SK-N-SH (cell line): ENCODE results near the gene PKM. TPM values are rescaled to one million over a fixed set of nuclear protein-coding genes. Genes with fewer than 3 reads are reported as not detected.

Experiments
- CTCF ChIA-PET: fragments of 300-600, 350-600 bp; formaldehyde crosslinking; extraction: SDS; loops from one replicate; lab custom pipeline; 2021; lab: Yijun Ruan, JAX
- POLR2A ChIA-PET: fragments of 350-600 bp; sonication (Branson Sonifier 250); formaldehyde crosslinking; extraction: SDS; loops from one replicate; lab custom pipeline; 2020; ENCODE audit warnings: antibody characterized with exemption, inconsistent platforms; lab: Yijun Ruan, JAX
- DNase-seq: peaks from one replicate; pipeline ENCODE4 v3.0.0; 2012
- H2AFZ ChIP-seq: fragments of 200-600 bp; sonication (generic); 2 replicates; pipeline ENCODE4 v1.8.1; 2016; ENCODE audit warnings: antibody characterized with exemption, mild to moderate bottlenecking, low read depth
- H3F3A ChIP-seq: fragments of 200-600 bp; sonication (generic); replicated peaks from 2 replicates; pipeline ENCODE3; 2016; ENCODE audit warnings: antibody characterized with exemption, mild to moderate bottlenecking; ENCODE audit not compliant: insufficient read depth
- H3K27ac ChIP-seq, 2 experiments: fragments of 200-500 bp in 1 of 2; fragments of 200-600 bp in 1 of 2; sonication (Bioruptor generic) in 1 of 2; sonication (generic), shearing (Covaris generic) in 1 of 2; 2 replicates each; pipeline versions ENCODE4 v1.5.1 to v1.6.1; 2014 to 2016; ENCODE audit warnings: low read depth in 2 of 2, inconsistent platforms in 1 of 2, low read length in 1 of 2, mild to moderate bottlenecking in 1 of 2, mixed read lengths in 1 of 2
- H3K27me3 ChIP-seq: fragments of 200-600 bp; sonication (generic), shearing (Covaris generic); 2 replicates; pipeline ENCODE4 v1.6.1; 2016; ENCODE audit warnings: mixed run types; ENCODE audit not compliant: insufficient read depth
- H3K36me3 ChIP-seq, 2 experiments: fragments of 200-500 bp in 1 of 2; fragments of 200-600 bp in 1 of 2; sonication (Bioruptor generic) in 1 of 2; sonication (generic) in 1 of 2; replicated peaks in 1 of 2; 2 replicates each; pipeline versions ENCODE3 to v1.5.1; 2014 to 2016; ENCODE audit warnings: low read length in 1 of 2, mild to moderate bottlenecking in 1 of 2; ENCODE audit not compliant: insufficient read depth in 2 of 2, control insufficient read depth in 1 of 2
- H3K4me1 ChIP-seq, 2 experiments: fragments of 200-500 bp in 1 of 2; fragments of 200-600 bp in 1 of 2; sonication (Bioruptor generic) in 1 of 2; sonication (generic), shearing (Covaris generic) in 1 of 2; 2 replicates each; pipeline versions ENCODE4 v1.5.1 to v1.6.1; 2014 to 2016; ENCODE audit warnings: low read depth in 1 of 2, low read length in 1 of 2, mixed run types in 1 of 2; ENCODE audit not compliant: insufficient read depth in 2 of 2, control insufficient read depth in 1 of 2
- H3K4me2 ChIP-seq: fragments of 200-600 bp; sonication (generic), shearing (Covaris generic); 2 replicates; pipeline ENCODE4 v1.6.1; 2017; ENCODE audit warnings: mixed run types
- H3K4me3 ChIP-seq, 2 experiments: fragments of 200-500 bp in 1 of 2; fragments of 200-600 bp in 1 of 2; sonication (Bioruptor generic) in 1 of 2; sonication (generic), shearing (Covaris generic) in 1 of 2; 2 replicates each; pipeline versions ENCODE4 v1.5.1 to v1.8.1; 2014 to 2016; ENCODE audit warnings: low read depth in 2 of 2, inconsistent platforms in 1 of 2, low read length in 1 of 2, mild to moderate bottlenecking in 1 of 2, mixed read lengths in 1 of 2, moderate library complexity in 1 of 2
- H3K79me2 ChIP-seq: fragments of 200-600 bp; sonication (generic); 2 replicates; pipeline ENCODE4 v1.8.1; 2017; ENCODE audit warnings: mild to moderate bottlenecking; ENCODE audit not compliant: insufficient read depth
- H3K9ac ChIP-seq: fragments of 200-600 bp; sonication (generic); 2 replicates; pipeline ENCODE4 v1.6.1; 2017; ENCODE audit warnings: mixed run types
- H3K9me2 ChIP-seq: fragments of 200-600 bp; sonication (generic); 2 replicates; pipeline ENCODE4 v1.6.1; 2017; ENCODE audit warnings: mixed run types
- H3K9me3 ChIP-seq: fragments of 200-600 bp; sonication (generic); 2 replicates; pipeline ENCODE4 v1.6.1; 2017; ENCODE audit warnings: mixed run types, mild to moderate bottlenecking, moderate library complexity
- H4K20me1 ChIP-seq: fragments of 200-600 bp; sonication (generic); 2 replicates; pipeline ENCODE4 v1.6.1; 2017; ENCODE audit warnings: mild to moderate bottlenecking, mixed run types; ENCODE audit not compliant: insufficient read depth
- FOXJ3 ChIP-seq: sonication (generic); formaldehyde crosslinking; IDR thresholded peaks from 2 replicates; pipeline ENCODE4 v1.5.1; 2020; ENCODE audit warnings: mild to moderate bottlenecking, missing genetic modification reagents
- RAD21 ChIP-seq: IDR thresholded peaks from 2 replicates; pipeline ENCODE4 v1.6.1; 2012; ENCODE audit warnings: mild to moderate bottlenecking, low read length
- RXRA ChIP-seq: IDR thresholded peaks from 2 replicates; pipeline ENCODE4 v1.4.0; 2012; ENCODE audit warnings: low read depth, mild to moderate bottlenecking, borderline replicate concordance
- whole genome bisulfite sequencing: methylation state at CpG from one replicate; pipeline ENCODE4 v1.1.6; 2017; ENCODE audit warnings: low lambda C conversion rate; 5-methylcytosine and 5-hydroxymethylcytosine counted together
- polyA plus RNA-seq, 3 experiments: library from polyadenylated mRNA; depleted of rRNA; stranded (reverse); fragments of >200 nt; gene quantifications; 2 replicates each; pipeline ENCODE4 v1.2.3, GENCODE V29; 2012
- TF ChIP-seq, protein P1 (sequence below): IDR thresholded peaks from 2 replicates; pipeline ENCODE4 v1.4.0; 2012; ENCODE audit warnings: low read depth, borderline replicate concordance
- TF ChIP-seq, protein P2 (sequence below): fragments of 200-600 bp; sonication (generic); IDR thresholded peaks from 2 replicates; pipeline ENCODE4 v1.6.1; 2017; ENCODE audit warnings: antibody characterized with exemption, mild to moderate bottlenecking, moderate library complexity

Gene PKM
- polyA plus RNA-seq, 1 of the 3 experiments (the other 2 are of a cell fraction), result 1,453 TPM

DNA sequence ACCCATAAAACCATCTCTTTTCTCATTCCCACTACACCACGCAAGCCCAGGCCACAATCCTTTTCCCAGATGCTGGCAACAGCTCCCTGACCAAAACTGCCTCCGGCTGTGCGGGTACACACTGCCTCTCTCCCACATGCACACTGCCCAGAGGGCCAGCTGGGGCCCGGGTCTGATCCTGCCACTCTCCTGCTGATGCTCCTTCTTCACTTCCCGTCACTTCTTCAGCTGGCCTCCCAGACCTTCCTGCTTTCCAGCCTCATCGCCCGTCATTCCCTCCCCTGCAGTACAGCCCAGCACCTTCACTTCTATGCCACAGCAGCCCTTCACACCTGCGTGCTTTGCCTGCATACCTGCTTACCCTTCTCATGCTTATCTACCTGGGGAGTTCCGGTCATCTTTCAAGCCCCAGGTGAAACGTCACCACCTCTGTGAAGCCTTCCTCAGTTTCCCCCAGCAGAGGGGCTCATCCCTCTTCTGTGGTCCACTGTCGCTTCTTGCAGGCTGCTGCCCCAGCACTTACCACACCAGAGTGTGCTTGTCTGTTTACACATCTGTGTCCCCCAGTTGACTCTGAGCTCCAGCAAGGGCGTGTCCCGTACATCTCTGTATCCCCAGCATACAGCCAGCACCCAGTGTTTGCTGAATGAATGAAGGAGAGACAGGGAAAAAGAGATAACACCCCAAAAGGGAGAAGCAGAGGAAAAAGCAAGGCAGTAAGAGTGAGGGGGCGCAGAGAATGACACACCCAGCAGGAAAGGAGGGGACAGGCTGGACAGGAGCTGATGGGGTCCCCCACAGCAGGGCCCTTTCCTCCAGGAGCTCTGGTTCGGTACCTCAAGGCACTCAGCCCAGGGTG is 55.6 kb downstream of the PKM start:
- no peak overlapping the region for H3K4me3 ChIP-seq
- H3K4me1 ChIP-seq, result peaks cover 0 to 5% of the 10 kb centered on the region in 2 experiments; a peak in 1 of 4 replicates
- WGBS, result 72% methylated on average over 15 of the region's 15 CpGs
- H3K9ac ChIP-seq, result no peak overlapping the region
- ChIA-PET POLR2A (no interaction called here), CTCF (interaction anchor here (0.6 to 1.6 kb wide), 3 partner anchors 19 to 421 kb away, joined by 3 to 8 read pairs (median 4); no protein-coding TSS in a partner anchor)
- no peaks in the 10 kb centered on the region for H3K79me2 ChIP-seq
- H3K9me3 ChIP-seq, result no peaks in the 10 kb centered on the region
- DNase-seq, result no peak
- no peaks in the 10 kb centered on the region for H3K27me3 ChIP-seq
- H2AFZ ChIP-seq, result no peak overlapping the region
- no peaks in the 10 kb centered on the region for H3F3A ChIP-seq
- TF ChIP-seq RXRA, result no peak
- TF ChIP-seq FOXJ3, result no peak
- TF ChIP-seq, protein P1, sequence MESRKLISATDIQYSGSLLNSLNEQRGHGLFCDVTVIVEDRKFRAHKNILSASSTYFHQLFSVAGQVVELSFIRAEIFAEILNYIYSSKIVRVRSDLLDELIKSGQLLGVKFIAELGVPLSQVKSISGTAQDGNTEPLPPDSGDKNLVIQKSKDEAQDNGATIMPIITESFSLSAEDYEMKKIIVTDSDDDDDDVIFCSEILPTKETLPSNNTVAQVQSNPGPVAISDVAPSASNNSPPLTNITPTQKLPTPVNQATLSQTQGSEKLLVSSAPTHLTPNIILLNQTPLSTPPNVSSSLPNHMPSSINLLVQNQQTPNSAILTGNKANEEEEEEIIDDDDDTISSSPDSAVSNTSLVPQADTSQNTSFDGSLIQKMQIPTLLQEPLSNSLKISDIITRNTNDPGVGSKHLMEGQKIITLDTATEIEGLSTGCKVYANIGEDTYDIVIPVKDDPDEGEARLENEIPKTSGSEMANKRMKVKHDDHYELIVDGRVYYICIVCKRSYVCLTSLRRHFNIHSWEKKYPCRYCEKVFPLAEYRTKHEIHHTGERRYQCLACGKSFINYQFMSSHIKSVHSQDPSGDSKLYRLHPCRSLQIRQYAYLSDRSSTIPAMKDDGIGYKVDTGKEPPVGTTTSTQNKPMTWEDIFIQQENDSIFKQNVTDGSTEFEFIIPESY, result no peak
- H3K36me3 ChIP-seq, result no peaks in the 10 kb centered on the region
- no peaks in the 10 kb centered on the region for H3K9me2 ChIP-seq
- no peak overlapping the region for H3K4me2 ChIP-seq
- H4K20me1 ChIP-seq, result no peaks in the 10 kb centered on the region
- no peak overlapping the region for H3K27ac ChIP-seq

DNA sequence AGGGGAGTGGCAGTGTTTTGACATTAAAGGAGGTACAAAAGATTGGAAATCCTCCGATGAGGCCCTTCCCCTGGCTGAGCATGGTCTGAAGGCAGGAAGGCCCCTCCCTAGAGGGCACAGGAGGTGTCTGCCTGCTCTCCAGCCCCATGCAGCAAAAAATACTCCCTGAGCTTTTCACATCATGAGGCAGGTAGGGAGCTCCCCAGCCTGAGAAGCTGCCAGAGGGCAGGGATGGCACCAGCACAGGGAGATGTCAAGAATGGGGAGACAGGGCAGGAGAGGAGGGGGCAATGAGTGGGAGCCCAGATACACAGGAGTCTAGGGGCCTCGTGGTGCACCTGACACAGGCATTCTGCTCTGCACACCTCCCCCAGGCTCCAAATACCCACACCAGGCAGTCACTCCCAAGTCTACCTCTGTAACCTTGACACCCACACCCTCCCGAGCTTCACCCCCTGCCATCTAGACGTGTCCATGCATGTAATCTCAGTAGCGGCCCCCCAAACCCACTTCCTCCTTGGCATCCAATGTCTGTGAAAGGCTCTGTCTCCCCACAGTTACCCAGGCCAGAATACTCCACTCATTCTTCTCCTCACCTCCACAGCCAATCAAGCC is 56.3 kb downstream of the PKM start:
- Histone ChIP-seq H3K4me1 (peaks cover 0 to under 1% of the 10 kb centered on the region in 2 experiments; a peak in 1 of 4 replicates), H4K20me1 (no peaks in the 10 kb centered on the region), H3K4me2 (no peak overlapping the region), H3K36me3 (no peaks in the 10 kb centered on the region), H3K4me3 (no peak overlapping the region), H3F3A (no peaks in the 10 kb centered on the region), H3K27me3 (no peaks in the 10 kb centered on the region), H3K27ac (no peak overlapping the region), H3K9me3 (no peaks in the 10 kb centered on the region), H3K9me2 (no peaks in the 10 kb centered on the region), H2AFZ (no peak overlapping the region), H3K9ac (no peak overlapping the region), H3K79me2 (no peaks in the 10 kb centered on the region)
- POLR2A ChIA-PET, result no interaction called here
- CTCF ChIA-PET, result no interaction called here
- TF ChIP-seq FOXJ3 (no peak), RAD21 (no peak)
- TF ChIP-seq, protein P2, sequence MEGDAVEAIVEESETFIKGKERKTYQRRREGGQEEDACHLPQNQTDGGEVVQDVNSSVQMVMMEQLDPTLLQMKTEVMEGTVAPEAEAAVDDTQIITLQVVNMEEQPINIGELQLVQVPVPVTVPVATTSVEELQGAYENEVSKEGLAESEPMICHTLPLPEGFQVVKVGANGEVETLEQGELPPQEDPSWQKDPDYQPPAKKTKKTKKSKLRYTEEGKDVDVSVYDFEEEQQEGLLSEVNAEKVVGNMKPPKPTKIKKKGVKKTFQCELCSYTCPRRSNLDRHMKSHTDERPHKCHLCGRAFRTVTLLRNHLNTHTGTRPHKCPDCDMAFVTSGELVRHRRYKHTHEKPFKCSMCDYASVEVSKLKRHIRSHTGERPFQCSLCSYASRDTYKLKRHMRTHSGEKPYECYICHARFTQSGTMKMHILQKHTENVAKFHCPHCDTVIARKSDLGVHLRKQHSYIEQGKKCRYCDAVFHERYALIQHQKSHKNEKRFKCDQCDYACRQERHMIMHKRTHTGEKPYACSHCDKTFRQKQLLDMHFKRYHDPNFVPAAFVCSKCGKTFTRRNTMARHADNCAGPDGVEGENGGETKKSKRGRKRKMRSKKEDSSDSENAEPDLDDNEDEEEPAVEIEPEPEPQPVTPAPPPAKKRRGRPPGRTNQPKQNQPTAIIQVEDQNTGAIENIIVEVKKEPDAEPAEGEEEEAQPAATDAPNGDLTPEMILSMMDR, result no peak
- DNase-seq, result no peak
- 73% methylated on average over 4 of the region's 5 CpGs for WGBS
